ENCODE measurements around the gene PIAS3. TPM values are rescaled to one million over a fixed set of nuclear protein-coding genes. Genes with fewer than 3 reads are reported as not detected.

The PIAS3 gene
- total and polyA plus RNA-seq, 2 donors (not counting 3 experiments of a cell fraction or from before 2014, with no cell fraction given) = 50.1 to 71.8 TPM

DNA sequence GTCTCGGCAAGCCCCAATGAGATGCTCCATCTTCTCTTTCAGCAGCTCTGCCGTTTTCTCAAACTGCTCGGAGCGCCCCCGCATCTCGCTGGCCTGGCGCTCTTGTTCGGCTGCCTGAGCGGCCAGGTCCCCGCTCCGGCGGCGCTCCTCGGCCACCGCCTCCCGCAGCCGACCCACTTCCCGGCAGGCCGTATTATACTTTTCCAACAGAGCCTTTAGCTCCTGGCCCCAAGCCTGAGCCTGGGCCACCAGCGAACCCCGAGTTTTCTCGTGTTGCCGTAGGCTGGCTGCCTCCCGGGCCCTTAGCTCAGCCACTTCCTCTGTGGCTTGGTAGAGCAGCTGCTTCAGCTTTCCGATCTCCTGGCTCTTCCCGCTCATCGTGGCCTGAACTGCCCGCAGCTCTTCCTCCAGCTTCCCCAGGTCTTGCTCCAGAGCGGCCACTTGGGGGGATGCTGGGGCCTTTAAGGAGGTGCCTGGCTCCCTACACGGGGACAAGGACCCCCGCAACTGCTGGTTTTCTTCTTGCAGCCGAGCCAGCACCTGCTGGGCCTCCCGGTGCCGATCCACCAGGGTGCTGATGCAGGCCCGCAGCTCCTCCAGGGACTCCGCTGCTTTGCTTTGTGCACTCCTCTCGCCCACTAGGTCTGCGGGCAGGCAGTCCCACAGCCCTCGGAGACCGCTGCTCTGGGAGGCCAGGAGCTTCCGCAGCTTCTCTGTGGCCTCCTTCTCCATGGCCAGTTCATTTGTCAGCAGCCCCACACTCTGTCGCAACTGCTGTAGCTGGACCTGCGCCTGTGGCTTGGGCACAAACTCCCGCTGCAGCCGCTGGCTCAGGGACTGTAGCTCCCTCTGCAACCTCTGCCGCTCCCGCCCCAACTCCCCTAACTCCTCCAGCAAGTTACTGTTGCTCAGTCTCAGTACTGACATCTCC, 13.4 kb upstream of the PIAS3 start:
- TF ChIP-seq JUN (IDR thresholded peaks at IDR 0.05; ENCODE audit: borderline replicate concordance, insufficient read depth, insufficient read length, low read depth) = no peak
- TF ChIP-seq, protein P1, sequence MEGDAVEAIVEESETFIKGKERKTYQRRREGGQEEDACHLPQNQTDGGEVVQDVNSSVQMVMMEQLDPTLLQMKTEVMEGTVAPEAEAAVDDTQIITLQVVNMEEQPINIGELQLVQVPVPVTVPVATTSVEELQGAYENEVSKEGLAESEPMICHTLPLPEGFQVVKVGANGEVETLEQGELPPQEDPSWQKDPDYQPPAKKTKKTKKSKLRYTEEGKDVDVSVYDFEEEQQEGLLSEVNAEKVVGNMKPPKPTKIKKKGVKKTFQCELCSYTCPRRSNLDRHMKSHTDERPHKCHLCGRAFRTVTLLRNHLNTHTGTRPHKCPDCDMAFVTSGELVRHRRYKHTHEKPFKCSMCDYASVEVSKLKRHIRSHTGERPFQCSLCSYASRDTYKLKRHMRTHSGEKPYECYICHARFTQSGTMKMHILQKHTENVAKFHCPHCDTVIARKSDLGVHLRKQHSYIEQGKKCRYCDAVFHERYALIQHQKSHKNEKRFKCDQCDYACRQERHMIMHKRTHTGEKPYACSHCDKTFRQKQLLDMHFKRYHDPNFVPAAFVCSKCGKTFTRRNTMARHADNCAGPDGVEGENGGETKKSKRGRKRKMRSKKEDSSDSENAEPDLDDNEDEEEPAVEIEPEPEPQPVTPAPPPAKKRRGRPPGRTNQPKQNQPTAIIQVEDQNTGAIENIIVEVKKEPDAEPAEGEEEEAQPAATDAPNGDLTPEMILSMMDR (IDR thresholded peaks at IDR 0.05; ENCODE audit: extremely low read depth in 1 of 2, insufficient read depth in 1 of 2, low read depth in 1 of 2, low read length in 2 of 2) = no peak
- no peak for TF ChIP-seq GATA2 (IDR thresholded peaks at IDR 0.05; ENCODE audit: insufficient read depth, insufficient read length, low read depth, low read length)
- H3K79me2 ChIP-seq (ENCODE audit: control insufficient read depth, insufficient read depth, low read length) = no peaks in the 10 kb centered on the region
- no TSS peak for BruUV-seq (replicated peaks)
- FAIRE-seq = no peak
- POLR2A ChIA-PET = no interaction called here
- no peaks in the 10 kb centered on the region for H3K9me3 ChIP-seq (replicated peaks; ENCODE audit: control insufficient read depth, insufficient read depth, low read length)
- peak overlapping the region; percentile 40 for H3K4me2 ChIP-seq (ENCODE audit: insufficient read depth, low read length)
- no peak overlapping the region for H3K27ac ChIP-seq (ENCODE audit: insufficient read depth, low read depth, low read length)
- no peaks in the 10 kb centered on the region for H4K20me1 ChIP-seq (replicated peaks; ENCODE audit: control insufficient read depth, extremely low read depth, insufficient read depth, low read length)
- no peaks in the 10 kb centered on the region for H3K9me1 ChIP-seq (replicated peaks; ENCODE audit: control insufficient read depth, extremely low read depth, insufficient read depth, low read length)
- H2AFZ ChIP-seq (ENCODE audit: low read depth, low read length) = peak overlapping the region; percentile 99
- DNase-seq (ENCODE audit: low read depth, low spot score) = peak; percentile 37
- no peaks in the 10 kb centered on the region for H3K36me3 ChIP-seq (ENCODE audit: control insufficient read depth in 2 of 2, extremely low read depth in 1 of 2, insufficient read depth in 2 of 2, low read length in 2 of 2)
- CTCF ChIA-PET = interaction anchor here (0.9 to 3.0 kb wide), 8 partner anchors 8 to 37 kb away, joined by 3 to 22 read pairs (median 10); partner anchors contain the start of genes ANKRD35, ITGA10, NUDT17 and PIAS3
- peak overlapping the region in 1 of 3 experiments; percentile 35 for H3K4me3 ChIP-seq (replicated peaks in 1 of 3; ENCODE audit: insufficient read depth in 1 of 3, low read depth in 1 of 3, low read length in 3 of 3)
- H3K9ac ChIP-seq (replicated peaks; ENCODE audit: extremely low read depth, insufficient read depth, low read length) = peak overlapping the region; percentile 29
- peaks cover 0 to 3% of the 10 kb centered on the region in 2 experiments for H3K27me3 ChIP-seq (ENCODE audit: control insufficient read depth in 2 of 2, insufficient read depth in 2 of 2, low read length in 2 of 2)
- dilution Hi-C loops (cut with MboI; ENCODE audit: extremely low pct_ligation_motif_present, low sequenced_read_pairs) (no loop called here), intact Hi-C loops (cut with micrococcal nuclease) (no loop called here)
- H3K4me1 ChIP-seq (ENCODE audit: control insufficient read depth, extremely low read depth, insufficient read depth, low read length) = peaks cover 8% of the 10 kb centered on the region
